Thoracic aorta (tissue), 2 donors: ENCODE data around the gene VIPR2. TPM values are rescaled to one million over a fixed set of nuclear protein-coding genes. Genes with fewer than 3 reads are reported as not detected.

Experiments used
- ATAC-seq: fragments of 150-250 bp; one replicate; pipeline ENCODE4 v1.8.0; 2017; ENCODE audit warnings: low read depth; ENCODE audit not compliant: insufficient number of reproducible peaks, low FRiP score
- DNase-seq: peaks from one replicate; pipeline ENCODE4 v3.0.0-alpha.2; 2020; ENCODE audit warnings: low spot score
- H3K27ac ChIP-seq, 2 donors: fragments of 200-600 bp; sonication (generic); 1 replicate in 1 of 2; 2 replicates in 1 of 2; pipeline ENCODE4 v1.5.1; 2016; ENCODE audit warnings: mild to moderate bottlenecking in 2 of 2, moderate library complexity in 2 of 2
- H3K27me3 ChIP-seq: fragments of 200-600 bp; sonication (generic); replicated peaks from 2 replicates; pipeline ENCODE4 v1.6.0; 2016; ENCODE audit warnings: mild to moderate bottlenecking; ENCODE audit not compliant: insufficient read depth
- H3K36me3 ChIP-seq: fragments of 200-600 bp; sonication (generic); one replicate; pipeline ENCODE4 v1.5.1; 2016
- H3K4me1 ChIP-seq, 2 donors: fragments of 200-600 bp; sonication (generic); 1 replicate in 1 of 2; 2 replicates in 1 of 2; pipeline versions ENCODE4 v1.5.1 to v1.6.0; 2016; ENCODE audit warnings: low read depth in 2 of 2, mild to moderate bottlenecking in 1 of 2; ENCODE audit not compliant: control insufficient read depth in 1 of 2
- H3K4me3 ChIP-seq: fragments of 200-600 bp; sonication (generic); 2 replicates; pipeline ENCODE4 v1.5.1; 2016; ENCODE audit warnings: mild to moderate bottlenecking
- H3K9me3 ChIP-seq: fragments of 200-600 bp; sonication (generic); 2 replicates; pipeline ENCODE4 v1.5.1; 2016
- total RNA-seq, 2 donors: library from RNA; depleted of rRNA; stranded (reverse); fragments of >200 nt; gene quantifications; one replicate each; pipeline versions ENCODE4 v1.1.0 to v1.2.3, GENCODE V29; 2016
- TF ChIP-seq, protein P1 (sequence below): fragments of 200-600 bp; sonication (generic); IDR thresholded peaks from one replicate; pipeline ENCODE4 v1.5.1; 2019; ENCODE audit warnings: antibody characterized with exemption

VIPR2 gene
- total RNA-seq, 2 donors from 2014 or later: 18.3 to 29.5 TPM

DNA sequence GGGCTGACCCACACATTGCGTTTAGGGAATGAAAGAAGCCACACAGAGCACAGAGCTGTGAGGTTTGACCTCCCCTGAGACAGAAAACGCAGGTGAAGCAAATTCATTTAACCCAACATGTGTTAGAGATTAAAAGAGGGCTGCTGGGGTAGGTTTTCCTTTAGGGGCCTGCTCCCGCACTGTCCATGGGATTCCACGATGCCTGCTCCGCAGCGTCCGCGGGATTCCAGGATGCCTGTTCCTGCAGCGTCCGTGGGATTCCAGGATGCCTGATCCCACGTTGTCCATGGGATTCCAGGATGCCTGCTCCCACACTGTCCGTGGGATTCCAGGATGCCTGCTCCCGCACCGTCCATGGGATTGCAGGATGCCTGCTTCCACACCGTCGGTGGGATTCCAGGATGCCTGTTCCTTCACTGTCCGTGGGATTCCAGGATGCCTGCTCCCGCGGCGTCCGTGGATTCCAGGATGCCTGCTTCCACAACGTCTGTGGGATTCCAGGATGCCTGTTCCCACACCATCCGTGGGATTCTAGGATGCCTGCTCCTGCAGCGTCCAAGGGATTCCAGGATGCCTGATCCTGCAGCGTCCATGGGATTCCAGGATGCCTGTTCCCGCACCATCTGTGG lies 78.7 kb downstream of the VIPR2 start:
- no peaks in the 10 kb centered on the region for H3K9me3 ChIP-seq
- H3K4me1 ChIP-seq: peaks cover 30 to 41% of the 10 kb centered on the region in 2 donors
- H3K27ac ChIP-seq: no peak overlapping the region
- TF ChIP-seq, protein P1, sequence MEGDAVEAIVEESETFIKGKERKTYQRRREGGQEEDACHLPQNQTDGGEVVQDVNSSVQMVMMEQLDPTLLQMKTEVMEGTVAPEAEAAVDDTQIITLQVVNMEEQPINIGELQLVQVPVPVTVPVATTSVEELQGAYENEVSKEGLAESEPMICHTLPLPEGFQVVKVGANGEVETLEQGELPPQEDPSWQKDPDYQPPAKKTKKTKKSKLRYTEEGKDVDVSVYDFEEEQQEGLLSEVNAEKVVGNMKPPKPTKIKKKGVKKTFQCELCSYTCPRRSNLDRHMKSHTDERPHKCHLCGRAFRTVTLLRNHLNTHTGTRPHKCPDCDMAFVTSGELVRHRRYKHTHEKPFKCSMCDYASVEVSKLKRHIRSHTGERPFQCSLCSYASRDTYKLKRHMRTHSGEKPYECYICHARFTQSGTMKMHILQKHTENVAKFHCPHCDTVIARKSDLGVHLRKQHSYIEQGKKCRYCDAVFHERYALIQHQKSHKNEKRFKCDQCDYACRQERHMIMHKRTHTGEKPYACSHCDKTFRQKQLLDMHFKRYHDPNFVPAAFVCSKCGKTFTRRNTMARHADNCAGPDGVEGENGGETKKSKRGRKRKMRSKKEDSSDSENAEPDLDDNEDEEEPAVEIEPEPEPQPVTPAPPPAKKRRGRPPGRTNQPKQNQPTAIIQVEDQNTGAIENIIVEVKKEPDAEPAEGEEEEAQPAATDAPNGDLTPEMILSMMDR: no peak
- no peak for DNase-seq
- H3K27me3 ChIP-seq: no peaks in the 10 kb centered on the region
- no peak for ATAC-seq
- H3K4me3 ChIP-seq: no peak overlapping the region
- H3K36me3 ChIP-seq: no peaks in the 10 kb centered on the region

- ATAC-seq (no peak), DNase-seq (no peak)
- no peak overlapping the region for H3K27ac ChIP-seq
- peaks cover 20 to 31% of the 10 kb centered on the region in 2 donors for H3K4me1 ChIP-seq
- H3K4me3 ChIP-seq: no peak overlapping the region
- H3K36me3 ChIP-seq: no peaks in the 10 kb centered on the region
- TF ChIP-seq, protein P1: no peak
- no peaks in the 10 kb centered on the region for H3K27me3 ChIP-seq
- H3K9me3 ChIP-seq: no peaks in the 10 kb centered on the region
Measured at GRCh38 chr7:159064816-159065510, 79.7 kb downstream of the VIPR2 start.

DNA sequence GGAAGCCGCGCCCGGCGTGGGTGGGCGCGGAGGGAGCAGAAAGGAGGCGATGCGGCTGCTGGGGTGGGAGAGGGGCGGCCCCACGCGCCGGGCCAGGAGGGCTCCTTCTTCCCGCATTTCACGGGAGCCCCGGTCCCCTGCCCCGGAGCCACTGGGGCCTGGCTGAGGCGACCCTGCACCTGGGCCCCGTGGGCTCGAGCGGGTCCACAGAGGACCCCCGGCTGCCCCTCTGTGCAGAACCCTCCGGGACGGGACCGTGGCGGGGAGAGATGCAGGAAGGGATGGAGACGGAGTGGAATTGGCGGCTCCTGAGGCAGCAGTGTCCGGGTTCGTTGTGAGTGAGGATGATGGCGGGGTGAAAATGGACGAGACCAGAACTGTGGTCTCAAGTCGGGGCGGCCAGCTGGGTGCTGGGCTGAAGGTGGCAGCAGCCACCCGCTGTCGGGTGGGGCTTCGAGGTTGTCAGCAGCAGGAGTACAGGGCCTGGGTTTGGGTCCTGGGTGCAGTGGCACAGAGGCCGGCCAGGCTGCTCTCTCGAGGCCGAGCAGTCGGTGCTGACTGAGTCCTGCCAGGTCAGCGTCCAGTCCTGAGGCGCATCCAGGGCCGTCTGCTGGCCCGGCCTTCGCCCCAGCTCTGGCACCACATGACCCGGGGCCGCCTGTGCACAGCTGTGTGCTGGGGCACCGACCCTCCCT lies 80.4 kb downstream of the VIPR2 start:
- no peak for DNase-seq
- Histone ChIP-seq H3K27me3 (no peaks in the 10 kb centered on the region), H3K9me3 (no peaks in the 10 kb centered on the region), H3K4me3 (no peak overlapping the region), H3K27ac (no peak overlapping the region), H3K4me1 (peaks cover 15 to 24% of the 10 kb centered on the region in 2 donors), H3K36me3 (no peaks in the 10 kb centered on the region)
- TF ChIP-seq, protein P1: no peak
- no peak for ATAC-seq

- H3K27ac ChIP-seq: no peak overlapping the region
- H3K4me3 ChIP-seq: no peak overlapping the region
- DNase-seq (no peak), ATAC-seq (no peak)
- peaks cover 6 to 14% of the 10 kb centered on the region in 2 donors for H3K4me1 ChIP-seq
- H3K27me3 ChIP-seq: no peaks in the 10 kb centered on the region
- H3K9me3 ChIP-seq: no peaks in the 10 kb centered on the region
- TF ChIP-seq, protein P1: no peak
- no peaks in the 10 kb centered on the region for H3K36me3 ChIP-seq
Measured at GRCh38 chr7:159063046-159063840, 81.4 kb downstream of the VIPR2 start.
